T1000 (cell line): ENCODE data around the gene GPR150.

ENCODE experiments used
- DNase-seq: peaks from one replicate; lab custom pipeline; 2025; ENCODE audit warnings: mixed read lengths; lab: John Stamatoyannopoulos, UW

GPR150 gene

GRCh38 chr5:95620030-95620869 is at the start of gene GPR150:
Gene GPR150, plus strand, starts transcription at chr5:95620087. Its CDS starts 189 bp downstream, at chr5:95620276.
- DNase-seq: no peak

- no peak for DNase-seq
Observed at GRCh38 chr5:95572016-95572415, 47.9 kb upstream of the GPR150 start.

GRCh38 chr5:95581576-95581975 is 38.3 kb upstream of the GPR150 start:
- DNase-seq: no peak

- no peak for DNase-seq
Observed at GRCh38 chr5:95583992-95584391, 35.9 kb upstream of the GPR150 start.

GRCh38 chr5:95590880-95591279 is 29.0 kb upstream of the GPR150 start:
- no peak for DNase-seq

DNA sequence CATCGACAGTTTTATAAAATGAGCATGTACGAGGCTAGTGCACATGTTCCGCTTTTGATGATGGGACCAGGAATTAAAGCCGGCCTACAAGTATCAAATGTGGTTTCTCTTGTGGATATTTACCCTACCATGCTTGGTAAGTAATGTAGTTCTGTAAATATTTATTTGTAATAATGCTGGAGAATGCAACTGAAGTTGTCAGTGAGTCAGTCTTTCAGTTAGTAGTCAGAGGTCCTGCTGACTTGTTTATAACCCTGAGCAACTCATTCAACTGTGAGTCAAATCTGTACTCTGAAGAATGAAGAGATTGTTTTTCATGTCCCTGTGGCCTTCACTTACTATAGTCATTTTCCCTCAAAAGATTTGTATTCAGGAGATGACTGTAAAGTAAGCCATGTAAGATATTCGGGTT is 28.4 kb upstream of the GPR150 start:
- DNase-seq: no peak

DNA sequence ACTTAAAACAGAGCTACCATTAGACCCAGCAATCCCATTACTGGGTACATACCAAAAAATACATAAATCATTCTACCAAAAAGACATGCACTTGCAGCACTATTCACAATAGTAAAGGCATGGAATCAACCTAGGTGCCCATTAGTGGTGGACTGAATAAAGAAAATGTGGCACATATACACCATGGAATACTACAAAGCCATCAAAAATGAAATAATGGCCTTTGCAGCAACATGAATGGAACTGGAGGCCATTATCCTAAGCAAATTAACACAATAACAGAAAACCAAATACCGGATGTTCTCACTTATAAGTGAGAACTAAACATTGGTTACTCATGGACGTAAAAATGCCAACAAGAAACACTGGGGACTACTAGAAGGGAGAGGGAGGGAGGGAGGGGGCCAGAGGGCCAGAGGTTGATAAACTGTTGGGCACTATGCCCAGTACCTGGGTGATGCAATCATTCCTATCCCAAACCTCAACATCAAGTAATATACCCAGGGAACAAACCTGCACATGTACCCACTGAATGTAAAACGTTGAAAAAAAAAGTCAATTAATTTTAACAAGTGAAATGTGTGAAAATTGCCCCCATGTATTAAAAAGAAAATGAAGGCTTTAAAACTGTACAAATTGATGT is 24.5 kb upstream of the GPR150 start:
- no peak for DNase-seq

DNA sequence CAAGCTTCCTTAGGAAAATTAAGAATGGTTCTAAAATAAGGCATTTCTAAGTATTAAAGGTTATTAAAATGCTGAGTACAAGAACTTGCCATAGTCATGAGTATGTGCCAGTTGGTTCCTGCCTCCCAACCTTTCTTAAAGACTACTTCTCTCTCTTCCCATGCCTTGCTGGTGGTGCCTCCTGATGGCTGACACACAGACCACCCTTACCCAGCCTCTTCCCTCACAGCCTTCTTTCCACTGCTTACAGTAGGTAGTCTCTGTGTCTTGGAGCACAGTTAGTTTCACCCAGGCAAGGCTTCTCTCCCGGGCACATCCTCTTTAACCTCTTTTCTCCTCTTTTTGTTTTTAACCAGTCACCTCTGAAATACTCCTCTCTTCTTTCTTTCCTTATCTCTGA is 20.6 kb upstream of the GPR150 start:
- DNase-seq: no peak

DNA sequence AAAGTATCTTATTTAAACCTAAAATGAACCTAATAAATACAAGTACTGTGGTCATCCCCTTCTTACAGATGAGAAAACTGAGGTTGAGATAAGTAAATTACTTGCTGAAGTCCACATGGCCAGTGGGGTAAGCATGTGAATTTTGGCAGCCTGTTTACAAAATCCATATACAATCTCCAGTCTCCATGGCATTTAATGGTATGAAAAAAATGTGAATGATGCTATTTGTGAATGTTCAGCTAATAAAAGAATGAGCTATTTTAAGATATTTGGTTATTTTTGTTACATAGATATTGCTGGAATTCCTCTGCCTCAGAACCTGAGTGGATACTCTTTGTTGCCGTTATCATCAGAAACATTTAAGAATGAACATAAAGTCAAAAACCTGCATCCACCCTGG is 19.3 kb upstream of the GPR150 start:
- no peak for DNase-seq

- DNase-seq: no peak
Observed at GRCh38 chr5:95605786-95606185, 14.1 kb upstream of the GPR150 start.

GRCh38 chr5:95606419-95606818 is 13.5 kb upstream of the GPR150 start:
- no peak for DNase-seq

DNA sequence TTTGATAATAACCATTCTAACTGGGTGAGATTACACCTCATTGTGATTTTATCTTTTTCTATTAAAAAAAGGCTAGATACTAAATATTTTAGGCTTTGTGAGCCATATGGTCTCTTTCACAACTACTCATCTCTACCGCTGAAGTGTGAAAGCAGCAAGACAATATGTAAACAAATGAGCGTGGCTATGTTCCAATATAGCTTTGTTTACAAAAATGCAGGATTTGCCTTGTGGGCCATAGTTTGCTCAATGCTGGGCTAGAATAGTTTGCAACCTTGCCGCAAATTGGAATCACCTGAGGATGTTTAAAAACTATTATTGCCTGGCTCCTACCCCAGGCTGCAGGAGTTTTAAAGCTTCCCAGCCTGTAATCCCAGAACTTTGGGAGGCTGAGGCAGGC is 10.2 kb upstream of the GPR150 start:
- DNase-seq: no peak

DNA sequence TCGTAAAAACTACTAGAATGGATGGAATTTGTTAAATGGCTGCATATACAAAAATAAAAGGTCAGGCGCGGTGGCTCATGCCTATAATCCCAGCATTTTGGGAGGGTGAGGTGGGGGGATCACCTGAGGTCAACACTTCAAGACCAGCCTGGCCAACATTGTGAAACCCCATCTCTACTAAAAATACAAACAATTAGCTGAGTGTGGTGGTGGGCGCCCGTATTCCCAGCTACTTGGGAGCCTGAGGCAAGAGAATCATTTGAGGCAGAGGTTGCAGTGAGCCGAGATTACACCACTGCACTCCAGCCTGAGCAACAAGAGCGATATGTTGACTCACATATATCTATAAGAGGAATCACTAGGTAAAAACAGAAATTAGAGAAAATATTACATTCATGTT is 9.3 kb upstream of the GPR150 start:
- peak; percentile 24 for DNase-seq

GRCh38 chr5:95611396-95611795 is 8.5 kb upstream of the GPR150 start:
- no peak for DNase-seq

DNA sequence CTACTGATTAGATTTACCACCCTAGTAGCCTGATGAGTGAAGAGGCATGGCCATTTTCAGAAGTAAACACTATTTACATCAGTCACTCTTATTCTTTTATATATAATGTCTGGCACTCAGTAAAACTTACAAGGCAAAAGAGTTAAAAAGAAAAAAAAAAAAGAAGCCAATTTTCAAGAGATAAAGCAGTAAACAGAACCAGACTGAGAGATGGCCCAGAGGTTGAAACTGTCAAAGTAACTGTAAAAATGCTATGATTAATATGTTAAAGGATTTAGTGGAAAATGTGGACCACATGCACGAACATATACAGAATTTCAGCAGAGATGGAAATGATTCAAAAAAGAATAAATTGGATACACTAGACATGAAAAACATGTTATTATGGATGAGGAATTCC is 6.4 kb upstream of the GPR150 start:
- DNase-seq: no peak

DNA sequence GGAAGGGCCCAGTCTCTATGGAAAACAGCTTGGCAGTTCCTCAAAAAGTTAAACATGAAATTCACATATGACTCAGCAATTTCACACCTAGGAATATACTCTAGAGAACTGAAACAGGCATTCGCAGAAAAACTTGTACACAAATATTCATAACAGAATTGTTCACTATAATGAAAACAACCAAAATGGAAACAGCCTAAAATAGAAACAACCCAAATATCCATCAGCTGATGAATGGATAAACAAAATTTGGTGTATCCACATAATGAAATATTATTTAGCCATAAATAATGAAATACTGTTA is 4.8 kb upstream of the GPR150 start:
- DNase-seq: no peak

DNA sequence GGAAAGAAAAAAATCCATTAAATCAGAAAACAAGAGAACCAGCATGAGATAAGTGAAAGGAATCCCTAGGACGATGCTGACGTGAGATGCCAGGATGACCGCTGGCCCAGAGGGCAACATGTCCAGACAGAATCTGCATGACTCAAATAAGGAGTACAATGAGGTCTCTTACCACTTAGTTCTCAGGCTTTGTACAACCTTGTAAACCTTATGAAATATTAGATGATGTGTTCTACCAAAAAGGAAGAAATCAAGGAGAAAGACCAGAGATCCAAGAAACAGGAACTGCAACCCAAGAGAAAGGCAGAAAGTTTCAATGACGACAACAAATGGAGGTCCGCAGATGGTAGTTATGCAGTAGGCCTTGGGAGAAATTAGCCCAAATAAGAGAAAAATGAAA is 2.8 kb upstream of the GPR150 start:
- no peak for DNase-seq

- no peak for DNase-seq
Observed at GRCh38 chr5:95619096-95619495, 791 bp upstream of the GPR150 start.

GRCh38 chr5:95619514-95620029 is 315 bp upstream of the GPR150 start:
- no peak for DNase-seq

- peak; percentile 4 for DNase-seq
Observed at GRCh38 chr5:95620870-95621838, 1.3 kb downstream of the GPR150 start.

DNA sequence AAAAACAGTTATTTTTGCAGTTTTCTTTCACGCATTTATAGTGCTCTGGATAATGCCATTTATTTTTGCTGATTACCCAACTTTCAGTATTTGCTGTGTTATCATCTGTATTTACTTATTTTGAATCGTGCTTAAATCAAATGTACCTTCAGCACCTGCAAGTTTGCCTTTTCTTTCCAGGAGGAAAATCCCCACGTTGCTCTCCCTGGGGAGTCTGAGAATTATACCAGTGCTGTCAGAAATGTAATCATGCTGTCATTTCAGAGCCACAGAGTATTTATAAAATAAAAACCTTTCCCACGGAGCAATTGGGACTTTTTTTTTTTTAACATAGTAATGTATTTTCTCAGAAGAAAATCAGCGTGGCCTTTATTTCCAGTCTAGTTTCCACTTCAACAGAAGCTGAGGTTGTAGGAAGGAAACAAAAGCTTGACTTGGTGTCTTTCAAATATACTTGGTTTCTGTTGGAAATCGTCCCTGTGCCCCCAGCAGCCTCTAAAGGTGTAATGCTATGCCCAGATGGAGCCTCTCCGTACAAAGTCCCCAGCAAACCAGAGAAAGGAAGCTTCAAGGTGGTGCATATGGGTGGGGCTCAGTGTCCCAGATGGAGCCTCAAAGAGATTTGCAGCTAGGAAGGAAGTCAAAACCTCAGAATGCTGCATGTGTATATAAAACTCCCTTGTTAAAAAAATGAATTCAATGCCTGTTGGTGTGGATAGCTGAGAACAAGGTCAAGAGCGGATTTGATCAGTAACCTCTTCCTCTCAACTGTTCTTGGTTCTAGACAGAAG is 2.1 kb downstream of the GPR150 start:
- DNase-seq: no peak

GRCh38 chr5:95623706-95624105 is 3.8 kb downstream of the GPR150 start:
- DNase-seq: no peak
